HS-27A (cell line): Measurements from ENCODE around the gene AP4B1.
"Not testable (repeated sequence)": the region's sequence is repeated elsewhere in the genome, so short reads cannot be mapped to it uniquely, and the experiment has no call there.

Experiments
- DNase-seq: peaks from one replicate; pipeline ENCODE4 v3.0.0-alpha.2; 2012; ENCODE audit warnings: low read depth, missing footprints

The AP4B1 gene

GRCh38 chr1:113904674-113905434, at the start of gene AP4B1, which contains the start of gene DCLRE1B:
TSS of gene AP4B1 (minus strand) at chr1:113904799. CDS start at chr1:113904717, 82 bp downstream.
TSS of gene DCLRE1B (plus strand) at chr1:113905326. CDS start at chr1:113905587, 261 bp downstream.
- DNase-seq, result peak; percentile 100

GRCh38 chr1:113951719-113952118, 47.1 kb upstream of the AP4B1 start:
- no peak for DNase-seq

DNA sequence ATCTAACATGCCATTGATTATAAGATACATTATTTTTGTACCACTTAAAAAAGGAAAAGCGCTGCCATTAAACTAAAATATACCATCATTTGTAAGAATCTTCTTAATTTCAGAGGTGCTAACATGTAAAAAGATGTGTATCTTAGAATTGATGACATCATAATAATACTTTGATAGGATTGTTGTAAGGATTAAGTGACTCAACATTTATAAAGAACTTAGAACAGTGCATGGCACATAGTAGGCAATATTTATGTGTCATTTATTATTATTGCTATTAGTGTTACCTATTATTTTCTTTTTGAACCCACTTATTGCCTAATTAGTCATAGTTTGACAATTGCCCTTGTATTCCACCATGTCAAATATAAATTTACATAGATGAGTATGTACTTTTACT, 46.3 kb upstream of the AP4B1 start:
- DNase-seq, result no peak

DNA sequence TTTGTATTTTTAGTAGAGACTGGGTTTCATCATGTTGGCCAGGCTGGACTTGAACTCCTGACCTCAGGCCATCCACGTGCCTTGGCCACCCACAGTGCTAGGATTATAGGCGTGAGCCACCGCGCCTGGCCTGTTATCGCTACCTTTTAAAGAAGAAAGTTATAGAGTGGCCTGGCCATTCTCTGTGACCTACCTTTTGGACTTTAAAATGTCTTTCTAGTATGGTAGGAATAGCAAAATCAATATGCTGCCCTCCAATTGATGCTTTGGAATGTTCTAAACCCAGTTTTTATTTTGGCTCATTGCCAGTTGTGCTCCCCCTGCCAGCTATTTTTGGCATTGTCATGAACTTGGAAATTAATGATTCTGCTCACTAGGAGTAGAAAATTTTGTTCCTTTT, 44.4 kb upstream of the AP4B1 start:
- no peak for DNase-seq

- DNase-seq, result not testable (repeated sequence)
Measured at GRCh38 chr1:113948151-113948550, 43.6 kb upstream of the AP4B1 start.

- no peak for DNase-seq
Measured at GRCh38 chr1:113947388-113948107, 42.9 kb upstream of the AP4B1 start.

- DNase-seq, result no peak
Measured at GRCh38 chr1:113946678-113947387, 42.2 kb upstream of the AP4B1 start.

DNA sequence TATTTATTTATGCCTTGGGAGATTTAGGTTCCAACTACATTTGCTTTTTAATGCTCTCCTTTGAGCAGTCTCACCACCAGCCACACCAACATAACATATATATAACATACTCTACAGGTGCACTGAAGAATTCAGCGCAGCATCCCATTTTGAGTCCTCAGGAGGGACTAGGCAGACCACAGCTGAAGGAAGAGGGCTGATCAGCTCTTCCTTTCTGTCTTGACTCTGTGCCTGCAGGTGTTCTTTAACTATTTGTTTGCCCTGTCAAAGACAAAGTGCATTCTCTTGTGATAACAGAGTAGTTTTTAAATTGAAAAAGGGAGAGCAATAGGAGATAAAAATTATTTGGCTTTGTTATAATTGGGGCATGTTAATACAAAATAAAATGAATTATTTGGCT, 41.5 kb upstream of the AP4B1 start:
- no peak for DNase-seq

DNA sequence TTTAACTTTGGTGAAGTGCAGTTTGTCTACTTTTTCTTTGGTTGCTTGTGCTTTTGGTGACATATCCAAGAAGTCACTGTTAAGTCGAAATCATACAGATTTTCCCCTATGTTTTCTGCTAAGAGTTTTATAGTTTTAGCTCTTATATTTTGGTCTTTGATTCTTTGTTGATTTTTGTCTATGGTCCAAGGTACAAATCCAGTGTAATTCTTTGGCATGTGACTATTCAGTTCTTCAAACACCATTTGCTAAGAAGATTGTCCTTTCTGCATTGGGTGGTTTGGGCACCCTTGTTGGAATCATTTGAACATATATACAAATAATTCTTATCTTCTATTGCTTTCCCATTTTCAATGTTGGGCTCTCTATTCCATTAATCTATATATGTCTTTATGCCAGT, 40.7 kb upstream of the AP4B1 start:
- no peak for DNase-seq

GRCh38 chr1:113943028-113943811, 38.6 kb upstream of the AP4B1 start:
- no peak for DNase-seq

DNA sequence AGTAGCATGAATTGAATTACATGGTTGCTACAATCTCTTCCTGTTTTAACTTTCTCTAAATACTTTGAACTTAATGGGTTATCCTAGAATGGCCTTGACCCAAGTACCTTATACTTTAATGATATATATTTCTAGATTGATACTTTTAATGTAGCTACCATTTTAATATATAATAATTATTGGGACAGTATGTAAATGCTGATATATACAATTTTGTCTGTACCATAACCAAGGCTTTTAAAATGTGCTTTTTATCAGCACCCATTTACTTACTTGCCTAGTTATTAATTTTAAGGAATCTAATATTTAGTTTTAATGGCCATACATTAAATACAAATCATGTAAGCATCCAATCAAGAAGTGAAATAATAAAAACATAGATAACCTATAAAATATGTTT, 37.9 kb upstream of the AP4B1 start:
- DNase-seq, result no peak

GRCh38 chr1:113941245-113941559, 36.6 kb upstream of the AP4B1 start:
- no peak for DNase-seq

GRCh38 chr1:113940365-113941244, 36.0 kb upstream of the AP4B1 start:
- DNase-seq, result no peak

- DNase-seq, result no peak
Measured at GRCh38 chr1:113938192-113938591, 33.6 kb upstream of the AP4B1 start.

- no peak for DNase-seq
Measured at GRCh38 chr1:113937146-113937545, 32.5 kb upstream of the AP4B1 start.

- no peak for DNase-seq
Measured at GRCh38 chr1:113935970-113936369, 31.4 kb upstream of the AP4B1 start.

DNA sequence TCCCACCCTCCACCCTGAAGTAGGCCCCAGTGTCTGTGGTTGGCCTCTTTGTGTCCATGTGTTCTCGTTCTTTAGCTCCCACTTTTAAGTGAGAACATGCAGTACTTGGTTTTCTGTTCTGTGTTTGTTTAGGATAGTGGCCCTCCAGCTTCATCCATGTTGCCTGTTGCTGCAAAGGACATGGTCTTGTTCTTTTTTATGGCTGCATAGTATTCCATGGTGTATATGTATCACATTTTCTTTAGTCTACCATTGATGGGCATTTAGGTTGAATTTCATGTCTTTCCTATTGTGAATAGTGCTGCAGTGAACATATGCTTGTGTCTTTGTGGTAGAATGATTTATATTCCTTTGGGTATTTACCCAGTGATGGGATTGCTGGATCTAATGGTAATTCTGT, 30.6 kb upstream of the AP4B1 start:
- no peak for DNase-seq

GRCh38 chr1:113934511-113935055, 30.0 kb upstream of the AP4B1 start:
- no peak for DNase-seq

DNA sequence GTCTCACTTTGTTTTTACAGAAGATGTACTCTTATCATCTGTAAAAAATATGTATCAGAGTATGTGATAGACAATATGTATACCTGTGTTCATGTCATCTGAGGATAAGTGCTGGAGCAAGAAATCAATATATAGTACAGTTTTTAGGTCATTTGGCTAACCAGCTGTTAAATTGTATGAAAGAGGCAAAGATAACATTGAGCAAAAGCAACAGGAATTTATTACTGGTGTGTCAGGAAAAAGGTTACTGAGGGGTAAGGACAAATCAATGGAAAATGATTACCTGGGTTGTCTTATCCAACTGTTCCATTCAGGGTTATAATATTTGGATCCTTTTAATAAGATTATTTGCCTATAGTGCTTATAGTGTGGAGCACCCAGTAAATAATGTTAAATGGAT, 29.4 kb upstream of the AP4B1 start:
- DNase-seq, result no peak

- no peak for DNase-seq
Measured at GRCh38 chr1:113931451-113931851, 26.9 kb upstream of the AP4B1 start.
